Astrocyte (in vitro differentiated cells and primary cell): ENCODE results near the gene RAD51B.

Source experiments
- EZH2 ChIP-seq: IDR thresholded peaks from 2 replicates; pipeline ENCODE4 v1.6.1; 2012; ENCODE audit warnings: mild to moderate bottlenecking, low read length, inconsistent platforms; ENCODE audit not compliant: insufficient read depth
- TF ChIP-seq, protein P1 (sequence below): IDR thresholded peaks from 2 replicates; pipeline ENCODE4 v1.5.1; 2011; ENCODE audit warnings: low read depth, mild to moderate bottlenecking, inconsistent platforms, low read length, moderate library complexity; ENCODE audit not compliant: insufficient read depth

DNA sequence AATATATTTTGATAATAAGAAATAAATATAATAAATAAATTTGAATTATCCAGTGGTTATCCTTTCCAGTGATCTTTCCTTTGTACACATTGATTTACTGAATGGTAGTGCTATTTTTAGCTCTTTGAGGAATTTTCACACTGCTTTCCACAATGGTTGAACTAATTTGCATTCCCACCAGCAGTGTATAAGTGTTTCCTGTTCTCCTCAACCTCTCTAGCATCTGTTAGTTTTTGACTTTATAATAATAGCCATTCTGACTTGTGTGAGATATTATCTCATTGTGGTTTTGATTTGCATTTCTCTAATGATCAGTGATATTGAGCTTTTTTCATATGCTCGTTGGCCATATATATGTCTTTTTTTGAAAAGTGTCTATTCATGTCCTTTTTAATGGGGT is 333.7 kb downstream of the RAD51B start:
- TF ChIP-seq, protein P1, sequence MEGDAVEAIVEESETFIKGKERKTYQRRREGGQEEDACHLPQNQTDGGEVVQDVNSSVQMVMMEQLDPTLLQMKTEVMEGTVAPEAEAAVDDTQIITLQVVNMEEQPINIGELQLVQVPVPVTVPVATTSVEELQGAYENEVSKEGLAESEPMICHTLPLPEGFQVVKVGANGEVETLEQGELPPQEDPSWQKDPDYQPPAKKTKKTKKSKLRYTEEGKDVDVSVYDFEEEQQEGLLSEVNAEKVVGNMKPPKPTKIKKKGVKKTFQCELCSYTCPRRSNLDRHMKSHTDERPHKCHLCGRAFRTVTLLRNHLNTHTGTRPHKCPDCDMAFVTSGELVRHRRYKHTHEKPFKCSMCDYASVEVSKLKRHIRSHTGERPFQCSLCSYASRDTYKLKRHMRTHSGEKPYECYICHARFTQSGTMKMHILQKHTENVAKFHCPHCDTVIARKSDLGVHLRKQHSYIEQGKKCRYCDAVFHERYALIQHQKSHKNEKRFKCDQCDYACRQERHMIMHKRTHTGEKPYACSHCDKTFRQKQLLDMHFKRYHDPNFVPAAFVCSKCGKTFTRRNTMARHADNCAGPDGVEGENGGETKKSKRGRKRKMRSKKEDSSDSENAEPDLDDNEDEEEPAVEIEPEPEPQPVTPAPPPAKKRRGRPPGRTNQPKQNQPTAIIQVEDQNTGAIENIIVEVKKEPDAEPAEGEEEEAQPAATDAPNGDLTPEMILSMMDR = no peak
- no peak for TF ChIP-seq EZH2
